HG03060 (cell line): ENCODE measurements around the gene EFEMP1.

Experiments used
- ATAC-seq: cut with Tn5 transposase; IDR thresholded peaks from one replicate; pipeline ENCODE4 v1.9.1; 2021; ENCODE audit warnings: low read depth, moderate number of reproducible peaks; ENCODE audit not compliant: unreplicated experiment

The EFEMP1 gene

DNA sequence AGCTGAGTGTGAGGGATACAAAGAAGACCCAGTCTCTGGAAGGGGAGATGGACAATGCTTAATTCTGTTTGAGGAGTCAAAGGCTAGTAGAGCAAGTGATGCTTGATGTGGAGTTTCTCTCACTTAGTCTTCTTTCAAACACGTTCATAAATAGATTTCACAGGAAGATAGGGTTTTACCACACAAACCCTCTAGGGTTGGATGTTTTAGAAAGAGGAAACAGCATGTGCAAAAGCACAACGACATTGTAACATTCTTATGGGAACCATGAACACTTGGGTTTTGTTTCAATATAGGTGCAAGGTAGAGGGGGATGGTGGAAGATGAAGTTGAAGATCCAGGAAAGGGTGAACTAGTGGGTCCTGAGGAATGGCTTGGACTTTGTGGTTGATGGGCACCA is 10.8 kb upstream of the EFEMP1 start:
- no peak for ATAC-seq

DNA sequence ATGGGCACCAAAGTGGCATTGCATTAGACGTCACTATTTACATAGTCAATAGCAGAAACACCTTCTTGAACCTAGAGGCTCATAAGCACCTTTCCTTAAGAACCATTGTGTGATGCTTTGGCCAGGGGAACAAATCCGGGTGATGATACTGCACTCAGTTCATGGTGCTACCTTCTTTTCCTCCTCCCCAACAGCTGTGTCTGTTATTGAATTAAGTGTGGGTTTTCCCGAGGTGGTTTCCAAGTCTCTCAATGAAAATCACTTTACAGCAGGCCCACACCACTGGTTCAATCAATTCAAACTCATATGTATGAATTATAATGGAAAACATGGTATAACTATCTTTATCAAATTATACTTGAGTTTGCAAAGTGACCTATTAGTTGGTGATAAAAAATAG is 9.3 kb upstream of the EFEMP1 start:
- ATAC-seq = no peak

DNA sequence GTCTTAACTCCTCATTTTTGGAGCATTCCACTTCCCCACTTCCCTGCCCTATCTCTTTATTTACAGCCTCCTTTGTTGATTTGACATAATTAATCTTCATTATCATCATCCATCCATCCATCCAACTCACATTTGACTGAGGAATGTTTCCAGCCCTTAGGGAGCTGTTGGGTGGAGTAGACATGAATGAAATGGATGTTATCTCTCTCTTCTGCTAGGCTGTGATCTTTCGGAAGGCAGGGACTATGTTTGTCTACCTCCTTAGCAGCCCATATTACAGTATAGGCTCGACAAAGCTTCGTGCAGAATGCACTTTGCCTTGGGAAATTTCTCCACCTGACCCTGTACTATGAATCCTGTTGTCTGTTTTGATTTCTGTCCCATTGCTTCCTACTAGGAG is 7.7 kb upstream of the EFEMP1 start:
- ATAC-seq = no peak

DNA sequence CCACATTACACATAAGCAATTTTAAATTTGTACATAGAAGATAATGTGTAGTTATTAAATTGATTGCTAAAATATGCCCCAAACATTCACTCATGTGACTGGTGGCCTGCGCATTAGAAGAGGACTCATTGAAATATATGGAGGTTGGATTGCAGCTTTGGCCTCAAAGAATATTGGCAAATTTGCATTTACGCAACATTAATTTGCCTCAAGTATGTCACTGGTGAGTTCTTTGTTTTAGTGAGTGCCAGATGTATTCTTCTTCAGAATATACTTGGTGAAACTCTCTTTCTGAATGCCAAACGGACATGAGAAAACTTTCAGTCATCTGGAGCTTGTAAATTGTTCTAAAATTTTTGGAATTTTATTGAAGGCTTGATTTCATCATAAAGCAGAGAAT is 5.9 kb upstream of the EFEMP1 start:
- no peak for ATAC-seq

DNA sequence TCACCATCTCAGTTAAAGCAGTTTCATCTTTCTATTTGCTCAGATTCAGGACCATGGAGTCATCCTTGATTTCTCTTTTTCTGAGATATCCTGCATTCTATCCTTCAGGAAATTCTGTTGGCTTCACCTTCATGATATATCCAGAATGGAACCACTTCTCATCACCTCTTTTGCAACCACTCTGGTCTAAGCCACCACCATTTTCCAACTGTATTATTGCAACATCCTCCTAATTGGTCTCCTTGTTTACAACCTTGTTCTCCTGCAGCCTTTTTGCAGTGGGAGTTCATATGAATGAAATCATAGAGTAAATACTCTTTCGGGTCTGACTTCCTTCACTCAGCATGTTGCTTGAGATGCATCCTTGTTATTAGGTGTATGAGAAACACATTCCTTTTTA is 3.4 kb upstream of the EFEMP1 start:
- ATAC-seq = no peak

DNA sequence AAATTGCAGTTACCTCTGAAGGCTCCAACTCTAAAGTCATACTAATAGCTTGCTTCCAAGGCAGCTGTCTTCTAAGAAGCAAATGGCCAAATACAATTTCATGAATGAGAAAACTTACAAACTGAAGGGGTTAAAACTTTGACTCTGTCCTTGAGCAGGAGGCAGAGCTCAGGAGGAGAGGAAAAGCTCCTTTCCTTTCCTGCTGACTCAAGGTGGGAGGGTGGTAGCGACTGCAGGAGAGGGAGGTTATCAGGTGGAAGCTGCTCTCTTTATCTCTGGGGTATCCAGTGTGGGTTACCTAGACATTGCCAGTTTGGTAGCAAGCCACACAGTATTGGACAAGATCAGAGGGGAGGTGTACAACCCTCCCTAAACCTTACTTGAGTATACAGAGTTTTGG is 2.7 kb upstream of the EFEMP1 start:
- ATAC-seq = no peak

DNA sequence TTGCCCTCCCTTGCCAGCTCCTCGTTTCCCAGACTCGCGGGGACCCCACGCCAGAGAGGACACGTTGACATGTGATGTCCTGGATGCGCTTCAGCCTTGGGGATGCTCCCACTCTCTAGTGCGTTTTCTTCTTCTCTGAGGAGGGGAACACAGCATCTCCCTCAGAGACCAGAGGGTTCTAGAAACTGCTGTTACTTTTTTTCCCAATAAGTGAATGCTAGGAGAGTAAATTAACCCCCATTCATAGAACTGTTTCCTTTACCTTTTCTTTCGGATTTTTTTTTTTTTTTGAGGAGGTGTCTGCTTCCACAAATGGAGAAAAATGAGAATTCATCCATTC is 370 bp upstream of the EFEMP1 start:
- no peak for ATAC-seq

DNA sequence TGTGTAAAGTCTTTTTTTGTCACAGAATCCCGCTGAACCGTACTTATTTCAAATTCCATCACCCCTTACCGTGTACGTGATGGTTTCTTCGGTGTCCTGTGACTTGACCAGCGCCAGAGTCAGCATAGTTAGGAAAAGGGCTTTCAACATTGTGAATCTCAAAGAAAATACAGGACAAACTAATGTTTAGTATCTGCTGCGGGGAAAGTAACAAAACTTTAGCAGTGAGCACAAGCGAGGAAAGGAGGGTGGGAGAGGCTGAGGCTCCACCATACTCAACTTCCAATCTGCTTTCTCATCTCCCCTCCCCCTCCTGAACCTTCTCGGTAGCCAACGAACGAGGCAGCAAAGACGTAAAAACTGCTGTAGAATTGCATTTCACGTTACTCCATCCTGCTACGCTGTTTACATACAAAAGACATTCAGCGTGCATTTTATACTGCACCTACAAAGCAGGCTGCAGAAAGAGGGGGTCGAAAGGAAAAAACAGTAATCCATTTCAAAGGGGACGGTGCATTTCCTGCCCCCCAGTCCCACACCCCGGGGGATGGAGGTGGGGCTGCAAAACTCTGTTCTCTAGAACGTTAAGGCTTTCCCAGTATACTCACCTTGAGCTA is 1.2 kb downstream of the EFEMP1 start:
- no peak for ATAC-seq

DNA sequence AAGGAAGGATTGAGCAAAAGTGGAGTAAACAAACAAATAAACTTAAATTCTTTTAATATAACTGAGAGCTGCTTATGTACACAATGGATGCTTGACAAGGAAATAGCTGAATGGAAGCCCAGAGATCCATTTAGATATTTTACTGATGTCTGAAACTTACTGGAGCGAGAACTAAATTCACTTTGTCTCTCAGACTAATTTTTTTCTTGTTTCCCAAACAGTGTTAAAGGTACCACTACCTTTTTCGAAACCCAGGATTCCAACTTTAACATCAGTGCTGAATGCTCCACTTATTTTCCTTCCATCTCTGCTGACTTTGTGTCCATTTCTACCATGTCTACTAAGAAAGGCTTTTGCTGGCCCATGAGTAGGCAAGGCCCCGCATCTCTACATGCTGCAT is 4.0 kb downstream of the EFEMP1 start:
- no peak for ATAC-seq

DNA sequence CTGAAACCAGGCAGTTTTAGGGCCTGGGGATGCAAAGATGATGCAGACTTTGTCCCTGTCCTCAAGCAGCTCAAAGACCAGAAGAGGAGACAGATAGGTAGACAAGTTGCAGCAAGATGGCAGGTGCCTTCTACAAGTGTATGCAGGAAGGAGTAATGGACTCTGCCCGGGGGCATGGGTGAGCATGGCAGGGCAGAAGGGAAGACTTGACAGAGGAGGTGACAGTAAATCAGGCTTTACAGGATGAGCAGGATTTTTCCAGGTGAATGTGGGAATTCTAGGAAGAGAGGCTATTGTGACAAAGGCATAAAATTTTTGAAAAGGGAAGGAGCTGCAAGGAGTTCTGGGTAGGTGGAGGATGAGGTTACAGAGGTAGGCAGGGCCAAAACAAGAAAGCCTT is 4.7 kb downstream of the EFEMP1 start:
- no peak for ATAC-seq

DNA sequence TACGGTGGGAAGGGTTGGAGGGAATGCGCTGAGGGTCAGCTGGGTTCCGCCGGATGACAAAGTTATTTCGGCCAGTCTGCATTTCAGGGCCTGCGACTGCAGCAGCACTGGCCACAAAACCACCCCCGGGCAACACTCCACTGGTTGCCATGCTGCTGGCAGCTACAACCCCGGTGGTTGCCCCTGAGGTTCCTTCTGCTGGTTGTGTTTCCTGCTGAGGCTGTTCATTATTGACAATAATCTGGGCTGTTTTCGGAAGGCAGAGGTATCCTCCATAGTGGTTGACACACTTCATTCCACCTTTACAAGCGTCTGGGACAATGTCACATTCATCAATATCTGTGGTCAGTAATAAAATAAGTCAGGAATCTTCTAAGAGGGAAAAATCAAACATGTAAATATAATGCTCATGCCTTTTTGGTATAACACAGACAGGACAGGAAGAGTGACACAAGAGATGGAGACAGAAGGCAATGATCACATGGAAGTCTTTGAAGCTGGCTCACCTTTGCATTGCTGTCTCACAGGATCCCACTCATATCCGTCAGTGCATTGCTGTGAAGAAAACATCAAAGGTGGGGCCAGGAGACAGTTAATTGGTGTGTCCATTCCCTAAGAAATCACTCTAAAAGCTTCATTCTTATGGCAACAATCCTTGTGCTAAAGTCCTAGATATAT is 5.7 kb downstream of the EFEMP1 start:
- no peak for ATAC-seq

DNA sequence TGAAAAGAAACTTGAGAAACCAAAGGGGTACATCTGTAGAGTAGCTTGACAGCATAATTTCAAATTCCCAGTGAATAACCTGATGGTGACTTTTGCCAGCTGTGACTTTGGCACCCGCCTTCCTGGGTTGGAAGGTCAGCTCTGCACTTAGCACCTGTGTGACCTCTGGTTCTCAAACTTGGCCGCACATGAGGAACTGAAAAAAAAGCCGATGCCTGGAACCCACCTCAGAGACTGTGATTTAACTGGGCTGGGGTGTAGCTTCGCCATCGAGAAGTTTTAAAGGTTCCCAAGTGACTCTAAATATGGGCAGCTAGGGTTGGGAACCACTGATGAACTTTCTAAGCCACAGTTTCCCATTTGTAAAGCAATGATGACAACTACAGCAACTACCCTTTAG is 6.5 kb downstream of the EFEMP1 start:
- ATAC-seq = no peak

DNA sequence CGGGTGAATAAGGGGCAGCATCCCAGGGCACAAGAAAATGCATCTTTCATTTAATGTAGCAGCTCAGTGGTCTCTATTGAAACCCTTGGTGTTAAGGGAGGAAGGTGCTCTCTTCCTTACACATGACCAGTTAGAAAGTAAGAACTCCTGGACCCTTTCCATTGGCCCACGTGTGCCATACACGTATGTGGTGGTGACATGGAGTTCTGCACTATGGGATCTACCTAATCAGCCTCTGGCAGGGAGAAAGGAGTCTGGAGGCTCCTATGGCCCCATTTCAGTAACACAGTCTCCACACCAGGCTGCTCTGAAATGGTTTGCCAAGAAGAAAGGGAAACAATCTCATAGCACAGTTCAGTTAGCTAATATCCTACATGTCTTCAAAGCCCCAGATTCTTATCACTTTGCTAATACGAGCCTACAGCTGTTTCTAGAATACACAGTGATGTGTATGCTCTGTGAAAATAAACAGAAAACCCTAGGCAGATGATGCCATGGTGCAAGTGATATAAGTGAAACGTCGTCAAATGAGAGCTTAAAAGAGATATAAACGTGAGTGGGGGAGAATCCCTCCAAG is 7.0 kb downstream of the EFEMP1 start:
- no peak for ATAC-seq

DNA sequence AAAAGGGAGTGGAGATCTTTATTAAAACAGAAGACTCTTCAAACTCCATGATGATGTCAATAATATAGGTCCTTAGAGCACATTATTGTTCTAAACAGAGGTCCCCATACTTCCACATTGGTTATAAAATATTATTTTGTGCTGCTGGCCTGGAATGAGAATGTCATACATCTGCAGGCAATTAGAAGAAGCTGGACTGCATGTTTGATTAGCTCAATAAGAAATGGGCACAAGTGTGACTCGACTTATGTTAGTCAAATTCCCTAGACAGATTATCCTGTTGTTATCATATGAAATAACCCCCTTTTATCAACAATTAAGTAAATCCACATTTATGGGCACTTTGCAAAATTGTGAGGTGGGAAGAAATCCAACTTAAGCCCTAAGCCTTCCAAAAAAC is 8.8 kb downstream of the EFEMP1 start:
- ATAC-seq = no peak

DNA sequence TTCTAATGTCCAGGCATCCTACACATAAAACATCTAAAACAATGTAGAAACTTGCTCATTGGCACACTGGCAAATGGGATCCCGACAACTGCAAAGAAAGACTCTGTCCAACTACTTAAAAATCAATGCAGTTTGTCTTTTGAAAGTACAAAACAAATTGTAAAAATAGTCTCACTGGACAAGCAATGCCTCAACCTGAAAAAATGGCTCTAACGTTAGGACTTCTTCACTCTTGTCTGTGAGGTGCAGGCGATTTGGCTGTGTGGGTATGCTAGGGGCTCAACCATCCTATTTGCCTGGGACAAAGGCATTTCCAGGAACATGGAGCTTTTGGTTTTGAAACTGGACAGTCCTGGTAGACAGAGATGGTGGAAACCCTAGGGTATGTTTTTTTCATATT is 10.7 kb downstream of the EFEMP1 start:
- no peak for ATAC-seq

DNA sequence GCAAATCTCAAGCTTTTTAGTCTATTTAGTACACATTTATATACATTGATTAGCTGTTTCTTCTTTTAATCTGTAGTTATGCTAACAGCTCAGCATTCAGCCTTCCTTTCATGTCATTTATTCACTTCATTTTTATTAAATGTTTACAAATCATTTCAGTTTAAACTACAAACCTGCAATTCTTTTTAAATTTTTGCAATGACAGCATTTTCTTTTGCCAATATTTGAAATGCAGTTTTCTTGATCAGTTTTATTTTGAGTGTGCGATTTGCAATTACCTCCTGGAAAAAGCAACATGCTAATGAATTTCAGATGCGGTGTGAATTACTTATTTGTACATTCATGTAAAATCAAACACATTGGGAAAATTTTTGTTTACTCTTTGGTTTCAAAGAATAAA is 13.5 kb downstream of the EFEMP1 start:
- no peak for ATAC-seq

DNA sequence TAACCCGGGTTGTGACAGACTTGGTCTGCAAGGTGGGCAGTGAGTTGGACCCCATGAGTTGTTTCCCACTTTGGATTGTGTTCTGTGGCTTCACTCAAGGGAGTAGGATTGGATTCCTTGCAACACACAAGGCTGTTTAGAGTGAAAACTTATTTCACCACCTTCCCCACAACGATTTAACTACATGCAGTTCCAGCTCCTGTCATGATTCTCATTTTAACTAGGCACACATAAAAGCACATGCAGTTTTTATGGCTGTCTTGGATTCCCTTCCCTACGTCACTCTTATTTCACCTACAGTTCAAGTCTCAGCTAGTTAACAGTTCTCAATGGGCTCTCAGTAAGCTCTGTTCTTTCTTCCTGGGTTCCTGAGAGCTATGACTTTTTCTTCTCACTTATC is 15.9 kb downstream of the EFEMP1 start:
- no peak for ATAC-seq

DNA sequence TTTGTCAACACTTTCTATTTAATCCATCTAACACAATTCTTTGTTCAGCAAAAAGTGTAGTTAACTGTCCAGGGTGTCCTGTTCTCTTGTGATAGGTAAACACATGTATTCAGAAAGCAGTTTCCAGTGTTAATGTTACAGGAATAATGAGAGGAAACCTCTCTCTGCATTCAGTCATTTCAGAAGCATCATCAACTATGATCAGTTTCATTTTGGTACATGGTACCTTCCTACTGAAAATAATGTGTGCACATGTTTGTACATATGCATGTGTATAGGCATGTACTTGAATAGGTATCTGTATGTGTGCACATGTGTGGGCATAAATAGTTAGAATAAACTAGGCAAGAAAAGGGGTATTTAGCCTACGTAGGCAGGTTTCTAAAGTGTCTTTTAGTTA is 16.6 kb downstream of the EFEMP1 start:
- ATAC-seq = no peak

DNA sequence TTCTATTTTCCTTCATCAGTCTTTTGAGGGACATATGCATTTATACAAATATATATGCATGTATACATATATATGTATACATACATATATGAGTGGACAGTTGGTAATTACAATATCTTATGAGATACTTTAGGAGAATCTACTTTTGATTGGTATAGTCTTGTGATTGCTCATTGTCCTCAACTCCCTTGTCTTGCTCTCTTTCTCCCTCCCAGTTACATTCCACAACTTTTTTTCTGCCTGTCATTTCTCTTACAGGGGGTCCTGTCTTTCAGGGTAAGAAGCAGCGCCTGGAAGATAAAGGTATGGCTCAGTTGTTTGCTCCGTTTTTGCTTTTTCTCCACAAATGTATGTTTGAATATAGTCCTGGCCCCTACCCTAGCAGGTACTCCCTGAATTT is 19.9 kb downstream of the EFEMP1 start:
- ATAC-seq = no peak

DNA sequence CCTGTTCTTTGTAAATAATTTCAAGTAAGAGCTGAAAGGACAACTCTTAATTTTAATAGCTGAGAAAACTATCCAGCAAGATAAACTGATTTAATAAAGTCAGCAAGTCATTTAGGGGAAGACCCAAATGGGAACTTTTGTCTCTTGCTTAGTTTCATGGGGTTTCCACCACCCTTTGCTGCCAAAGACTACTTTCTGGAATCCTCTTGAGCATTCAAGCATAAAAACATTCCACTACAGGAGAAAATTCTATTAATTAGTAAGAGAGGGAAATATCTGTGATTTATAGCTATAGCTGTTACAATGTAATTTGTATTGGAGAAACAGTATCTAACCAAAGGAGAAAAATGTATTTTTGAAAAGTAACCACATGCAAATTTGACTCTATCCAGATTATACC is 20.6 kb downstream of the EFEMP1 start:
- no peak for ATAC-seq

DNA sequence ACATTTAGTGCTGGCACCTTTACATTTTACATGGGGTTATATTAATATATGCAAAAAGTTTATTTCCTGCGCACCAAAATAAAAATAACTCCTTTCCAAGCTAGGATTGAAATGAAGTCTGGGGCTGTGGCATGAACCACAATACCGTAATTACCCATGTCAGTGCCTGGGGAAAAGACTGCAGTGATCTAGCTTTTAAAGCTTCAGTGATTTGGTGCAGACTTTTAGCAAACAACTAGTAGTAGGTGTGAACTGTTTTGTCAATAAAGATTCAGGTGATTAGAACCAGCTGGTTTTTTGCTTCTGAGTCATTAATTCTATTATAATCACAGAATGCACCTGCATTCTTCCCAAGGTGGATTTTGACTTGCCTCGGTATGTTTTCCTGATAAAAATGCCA is 21.2 kb downstream of the EFEMP1 start:
- no peak for ATAC-seq

DNA sequence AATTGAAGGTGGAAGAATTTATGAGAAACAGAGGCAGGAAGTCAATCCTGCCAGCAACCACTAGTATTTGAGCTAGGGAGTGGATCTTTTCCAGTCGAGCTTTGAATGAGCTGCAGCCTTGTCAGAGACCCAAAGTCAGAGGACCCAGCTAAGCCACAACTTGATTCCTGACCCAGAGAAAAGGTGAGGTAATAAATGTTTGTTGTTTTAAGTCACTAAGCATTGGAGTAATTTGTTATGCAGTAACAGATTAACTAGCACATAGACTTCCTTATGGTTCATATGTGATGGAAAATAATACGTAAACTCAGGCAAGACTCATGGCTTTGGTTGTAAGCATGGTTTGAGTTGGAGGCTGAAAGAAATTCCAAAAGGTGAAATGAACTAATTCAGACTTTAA is 21.6 kb downstream of the EFEMP1 start:
- ATAC-seq = no peak

DNA sequence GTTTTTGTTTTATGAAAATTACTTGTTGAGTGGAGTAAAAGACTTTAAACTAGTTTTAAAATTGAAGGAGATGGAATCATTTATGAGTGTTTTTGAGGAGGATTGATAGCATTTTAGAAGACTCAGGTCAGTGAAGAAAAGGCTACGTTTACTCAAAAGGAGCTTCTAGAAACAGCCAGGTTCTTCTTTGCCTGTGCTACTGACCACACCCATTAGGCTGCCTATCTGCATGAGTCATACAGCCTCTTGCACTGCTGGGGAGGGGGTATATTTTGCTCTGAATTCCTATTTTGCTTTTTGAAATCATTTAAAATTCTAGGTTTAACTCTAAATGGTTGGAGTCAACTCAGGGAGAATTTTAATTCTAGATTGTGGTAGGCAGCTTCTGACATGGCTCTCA is 22.3 kb downstream of the EFEMP1 start:
- no peak for ATAC-seq
